ENCODE measurements around the gene DYNLT3.

DNA sequence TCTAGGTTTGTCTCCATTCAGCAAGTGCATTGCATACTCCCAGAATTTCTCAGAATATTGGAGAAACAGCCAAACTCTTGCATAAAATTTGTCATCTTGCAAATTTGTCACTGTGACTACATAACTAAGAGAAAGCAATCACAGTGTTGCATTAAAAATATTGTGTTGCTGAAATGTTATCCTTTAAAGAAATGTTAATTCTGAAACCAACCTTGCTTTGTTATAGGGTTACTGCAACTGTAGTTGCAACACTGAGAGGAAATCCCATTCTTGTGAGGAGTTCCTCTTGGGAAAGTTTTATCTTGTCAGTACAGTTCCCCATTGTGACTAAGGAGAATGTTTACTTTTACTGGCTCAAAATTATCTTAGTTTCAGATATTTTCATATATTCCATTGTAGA lies 46.7 kb downstream of the DYNLT3 start:
- TF ChIP-seq FOXJ3 (CRISPR knock-in tag; IDR thresholded peaks at IDR 0.05; ENCODE audit: borderline replicate concordance) (no peak), EP300 (IDR thresholded peaks at IDR 0.05; ENCODE audit: low read depth in 2 of 2, low read length in 2 of 2) (no peak), EP300 (CRISPR knock-in tag; IDR thresholded peaks at IDR 0.05; ENCODE audit: borderline replicate concordance) (no peak), KLF12 (CRISPR knock-in tag; IDR thresholded peaks at IDR 0.05; ENCODE audit: borderline replicate concordance) (no peak), ZBTB21 (CRISPR knock-in tag; IDR thresholded peaks at IDR 0.05) (no peak)

Data from HepG2 (cell line).